DMS114 treated with DMSO at 0.1 percent for 48 hours (cell line): ENCODE data around the gene RMRP.
A peak's percentile ranks its signal among the peaks of the same experiment; 100 is the strongest.

Experiments used
- DNase-seq: peaks from one replicate; lab custom pipeline; 2025; ENCODE audit not compliant: unreplicated experiment; lab: John Stamatoyannopoulos, UW

Gene RMRP

GRCh38 chr9:35657546-35658136 lies at the start of gene RMRP:
Gene RMRP, minus strand, starts transcription at chr9:35658019.
- DNase-seq = peak; percentile 92

GRCh38 chr9:35706951-35707350 lies 49.1 kb upstream of the RMRP start:
- no peak for DNase-seq

- DNase-seq = no peak
Observed at GRCh38 chr9:35705836-35706430, 48.1 kb upstream of the RMRP start.

- DNase-seq = no peak
Observed at GRCh38 chr9:35705372-35705771, 47.6 kb upstream of the RMRP start.

GRCh38 chr9:35703906-35704672 lies 46.3 kb upstream of the RMRP start:
- DNase-seq = no peak

- no peak for DNase-seq
Observed at GRCh38 chr9:35702696-35703095, 44.9 kb upstream of the RMRP start.

- no peak for DNase-seq
Observed at GRCh38 chr9:35700942-35701341, 43.1 kb upstream of the RMRP start.

- DNase-seq = no peak
Observed at GRCh38 chr9:35700031-35700430, 42.2 kb upstream of the RMRP start.

GRCh38 chr9:35698231-35698630 lies 40.4 kb upstream of the RMRP start:
- no peak for DNase-seq

GRCh38 chr9:35697486-35697885 lies 39.7 kb upstream of the RMRP start:
- no peak for DNase-seq

GRCh38 chr9:35696520-35697215 lies 38.8 kb upstream of the RMRP start:
- DNase-seq = peak; percentile 21

GRCh38 chr9:35695943-35696401 lies 38.2 kb upstream of the RMRP start:
- DNase-seq = no peak

- no peak for DNase-seq
Observed at GRCh38 chr9:35691757-35692301, 34.0 kb upstream of the RMRP start.

- DNase-seq = no peak
Observed at GRCh38 chr9:35691334-35691650, 33.5 kb upstream of the RMRP start.

- DNase-seq = peak; percentile 67
Observed at GRCh38 chr9:35690614-35691333, 33.0 kb upstream of the RMRP start.

- DNase-seq = peak; percentile 28
Observed at GRCh38 chr9:35690294-35690613, 32.4 kb upstream of the RMRP start.

GRCh38 chr9:35689542-35690293 lies 31.9 kb upstream of the RMRP start, which contains the start of gene TPM2:
Gene TPM2, minus strand, starts transcription at chr9:35689925. Its CDS starts 108 bp downstream, at chr9:35689817.
- no peak for DNase-seq

- no peak for DNase-seq
Observed at GRCh38 chr9:35688558-35689541, 31.0 kb upstream of the RMRP start.

GRCh38 chr9:35687972-35688557 lies 30.2 kb upstream of the RMRP start:
- DNase-seq = no peak
